GM12873 (cell line): ENCODE data around the gene GALNT18.

Source experiments
- CTCF ChIP-seq: IDR thresholded peaks from 2 replicates; pipeline ENCODE4 v1.5.1; 2012; ENCODE audit warnings: low read depth, mild to moderate bottlenecking, moderate library complexity, low read length, control low read depth; ENCODE audit not compliant: insufficient read depth; ENCODE audit errors: missing control alignments

Gene GALNT18

GRCh38 chr11:11426226-11426952, 195.4 kb downstream of the GALNT18 start:
- TF ChIP-seq CTCF, result no peak

- no peak for TF ChIP-seq CTCF
Measured at GRCh38 chr11:11425806-11426205, 196.0 kb downstream of the GALNT18 start.

GRCh38 chr11:11424688-11425087, 197.1 kb downstream of the GALNT18 start:
- no peak for TF ChIP-seq CTCF

- TF ChIP-seq CTCF, result no peak
Measured at GRCh38 chr11:11422411-11423128, 199.2 kb downstream of the GALNT18 start.

- TF ChIP-seq CTCF, result no peak
Measured at GRCh38 chr11:11421509-11421908, 200.3 kb downstream of the GALNT18 start.

- no peak for TF ChIP-seq CTCF
Measured at GRCh38 chr11:11420899-11421285, 200.9 kb downstream of the GALNT18 start.

GRCh38 chr11:11420191-11420898, 201.5 kb downstream of the GALNT18 start:
- no peak for TF ChIP-seq CTCF
